IPS DF 4.7 (cell line): ENCODE measurements around the gene KCNK3.
"Not testable (repeated sequence)": the region's sequence is repeated elsewhere in the genome, so short reads cannot be mapped to it uniquely, and the experiment has no call there.

ENCODE experiments used
- DNase-seq: peaks from one replicate; pipeline ENCODE4 v3.0.0-alpha.2; 2013; ENCODE audit warnings: low spot score; ENCODE audit errors: extremely low read depth

The KCNK3 gene

GRCh38 chr2:26754972-26755670, 62.6 kb downstream of the KCNK3 start:
- DNase-seq, result no peak

- DNase-seq, result no peak
Observed at GRCh38 chr2:26756337-26756736, 63.8 kb downstream of the KCNK3 start.

- DNase-seq, result peak; percentile 74
Observed at GRCh38 chr2:26757873-26758789, 65.6 kb downstream of the KCNK3 start.

GRCh38 chr2:26758790-26759321, 66.3 kb downstream of the KCNK3 start:
- no peak for DNase-seq

GRCh38 chr2:26759845-26760244, 67.3 kb downstream of the KCNK3 start:
- DNase-seq, result no peak

- DNase-seq, result not testable (repeated sequence)
Observed at GRCh38 chr2:26760991-26761390, 68.5 kb downstream of the KCNK3 start.

- no peak for DNase-seq
Observed at GRCh38 chr2:26763019-26763418, 70.5 kb downstream of the KCNK3 start.

- no peak for DNase-seq
Observed at GRCh38 chr2:26764078-26764887, 71.8 kb downstream of the KCNK3 start, which contains the start of gene SLC35F6. Gene SLC35F6, plus strand, starts transcription at chr2:26764284. Its CDS starts 66 bp downstream, at chr2:26764350.

- DNase-seq, result no peak
Observed at GRCh38 chr2:26764906-26765305, 72.4 kb downstream of the KCNK3 start.

- no peak for DNase-seq
Observed at GRCh38 chr2:26765475-26766200, 73.1 kb downstream of the KCNK3 start.

- no peak for DNase-seq
Observed at GRCh38 chr2:26767129-26767528, 74.6 kb downstream of the KCNK3 start.

- DNase-seq, result no peak
Observed at GRCh38 chr2:26767894-26768487, 75.5 kb downstream of the KCNK3 start.

GRCh38 chr2:26768759-26769088, 76.2 kb downstream of the KCNK3 start:
- no peak for DNase-seq

GRCh38 chr2:26769089-26769761, 76.7 kb downstream of the KCNK3 start:
- no peak for DNase-seq

GRCh38 chr2:26770986-26771586, 78.6 kb downstream of the KCNK3 start:
- DNase-seq, result no peak

- no peak for DNase-seq
Observed at GRCh38 chr2:26772064-26773001, 79.8 kb downstream of the KCNK3 start.

- DNase-seq, result no peak
Observed at GRCh38 chr2:26776195-26776800, 83.8 kb downstream of the KCNK3 start.

- DNase-seq, result no peak
Observed at GRCh38 chr2:26778098-26778497, 85.6 kb downstream of the KCNK3 start.
